Activated CD8-positive, alpha-beta T cell treated with anti-CD3 and anti-CD28 coated beads for 36 hours (primary cell): Measurements from ENCODE around the gene ACTL7A. TPM values are rescaled to one million over a fixed set of nuclear protein-coding genes. Genes with fewer than 3 reads are reported as not detected.

Experiments used
- ATAC-seq: fragments of 200-7000 bp; cut with Tn5 transposase; one replicate; pipeline ENCODE4 v1.10.0; 2021; ENCODE audit warnings: mild to moderate bottlenecking, moderate library complexity
- CTCF ChIA-PET: fragments of 350-600 bp; sonication (Branson Sonifier 250); formaldehyde crosslinking; loops from one replicate; lab custom pipeline; 2021; ENCODE audit warnings: antibody characterized with exemption; lab: Charles Lee
- POLR2A ChIA-PET: fragments of 350-600 bp; sonication (Branson Sonifier 250); formaldehyde crosslinking; loops from one replicate; lab custom pipeline; 2021; ENCODE audit warnings: antibody characterized with exemption; lab: Charles Lee
- DNase-seq: peaks from one replicate; pipeline ENCODE4 v3.0.0-alpha.2; 2020
- H3K27ac Mint-ChIP-seq: one replicate; pipeline ENCODE4 v1.8.0; 2021; ENCODE audit warnings: mild to moderate bottlenecking, mixed read lengths
- H3K27me3 Mint-ChIP-seq: one replicate; pipeline ENCODE4 v1.8.0; 2021; ENCODE audit warnings: mixed read lengths
- H3K36me3 Mint-ChIP-seq: one replicate; pipeline ENCODE4 v1.8.0; 2021; ENCODE audit warnings: low read depth, mixed read lengths
- H3K4me1 Mint-ChIP-seq: one replicate; pipeline ENCODE4 v1.8.0; 2021; ENCODE audit warnings: low read depth, mixed read lengths
- H3K4me3 Mint-ChIP-seq: one replicate; pipeline ENCODE4 v1.8.0; 2021; ENCODE audit warnings: mild to moderate bottlenecking, moderate library complexity, mixed read lengths
- H3K9me3 Mint-ChIP-seq: one replicate; pipeline ENCODE4 v1.8.0; 2021; ENCODE audit warnings: mixed read lengths
- CTCF ChIP-seq: fragments of 200-600 bp; IDR thresholded peaks from one replicate; pipeline ENCODE4 v1.8.0; 2022; ENCODE audit warnings: antibody characterized with exemption, mild to moderate bottlenecking
- intact Hi-C: fragments of 100-400 bp; cut with micrococcal nuclease; formaldehyde crosslinking; loops from one replicate; pipeline ENCODE4 v1.10.0; 2022
- total RNA-seq, 2 experiments: library from RNA; stranded (reverse); gene quantifications; one replicate each; pipeline ENCODE4 v1.2.3, GENCODE V29; 2021

ACTL7A gene
- total RNA-seq, 2 experiments from 2014 or later = not detected

- H3K4me1 Mint-ChIP-seq = no peaks in the 10 kb centered on the region
- ChIA-PET POLR2A (no interaction called here), CTCF (no interaction called here)
- no peak for TF ChIP-seq CTCF
- DNase-seq (no peak), ATAC-seq (no peak)
- H3K9me3 Mint-ChIP-seq = peaks cover 9% of the 10 kb centered on the region
- intact Hi-C loops = no loop called here
- peaks cover 3% of the 10 kb centered on the region for H3K36me3 Mint-ChIP-seq
- H3K27me3 Mint-ChIP-seq = peaks cover 1% of the 10 kb centered on the region
- H3K27ac Mint-ChIP-seq = no peak overlapping the region
- H3K4me3 Mint-ChIP-seq = no peak overlapping the region
These were observed 38.2 kb upstream of the ACTL7A start for GRCh38 chr9:108823829-108824228.

- TF ChIP-seq CTCF = no peak
- peaks cover 1% of the 10 kb centered on the region for H3K27me3 Mint-ChIP-seq
- ChIA-PET CTCF (no interaction called here), POLR2A (interaction anchor here (0.6 kb wide), 1 partner anchor 97 kb away, joined by 3 read pairs; no protein-coding TSS in a partner anchor)
- no peaks in the 10 kb centered on the region for H3K4me1 Mint-ChIP-seq
- intact Hi-C loops = no loop called here
- no peak overlapping the region for H3K4me3 Mint-ChIP-seq
- no peaks in the 10 kb centered on the region for H3K36me3 Mint-ChIP-seq
- DNase-seq = no peak
- no peaks in the 10 kb centered on the region for H3K9me3 Mint-ChIP-seq
- no peak for ATAC-seq
- H3K27ac Mint-ChIP-seq = no peak overlapping the region
These were observed 31.8 kb upstream of the ACTL7A start for GRCh38 chr9:108830272-108830671.

GRCh38 chr9:108831496-108832178 is 30.4 kb upstream of the ACTL7A start:
- ChIA-PET POLR2A (no interaction called here), CTCF (no interaction called here)
- Mint-ChIP-seq H3K27ac (no peak overlapping the region), H3K4me1 (no peaks in the 10 kb centered on the region), H3K4me3 (no peak overlapping the region), H3K36me3 (no peaks in the 10 kb centered on the region), H3K27me3 (peaks cover 1% of the 10 kb centered on the region), H3K9me3 (no peaks in the 10 kb centered on the region)
- intact Hi-C loops = no loop called here
- ATAC-seq (no peak), DNase-seq (no peak)
- no peak for TF ChIP-seq CTCF

GRCh38 chr9:108832179-108832500 is 29.9 kb upstream of the ACTL7A start:
- no peaks in the 10 kb centered on the region for H3K4me1 Mint-ChIP-seq
- ChIA-PET CTCF (no interaction called here), POLR2A (no interaction called here)
- no peak overlapping the region for H3K4me3 Mint-ChIP-seq
- no peaks in the 10 kb centered on the region for H3K9me3 Mint-ChIP-seq
- H3K27ac Mint-ChIP-seq = no peak overlapping the region
- DNase-seq = no peak
- H3K27me3 Mint-ChIP-seq = peaks cover 1% of the 10 kb centered on the region
- intact Hi-C loops = no loop called here
- no peak for TF ChIP-seq CTCF
- no peak for ATAC-seq
- no peaks in the 10 kb centered on the region for H3K36me3 Mint-ChIP-seq

GRCh38 chr9:108834959-108835665 is 27.0 kb upstream of the ACTL7A start:
- Mint-ChIP-seq H3K9me3 (no peaks in the 10 kb centered on the region), H3K27ac (no peak overlapping the region), H3K4me1 (no peaks in the 10 kb centered on the region), H3K36me3 (no peaks in the 10 kb centered on the region), H3K4me3 (no peak overlapping the region), H3K27me3 (no peaks in the 10 kb centered on the region)
- no peak for ATAC-seq
- TF ChIP-seq CTCF = no peak
- ChIA-PET CTCF (no interaction called here), POLR2A (no interaction called here)
- intact Hi-C loops = no loop called here
- no peak for DNase-seq
